ENCODE measurements around the gene GASK1A. TPM values are rescaled to one million over a fixed set of nuclear protein-coding genes. Genes with fewer than 3 reads are reported as not detected.

Gene GASK1A
- total and polyA plus RNA-seq, 10 of the 15 experiments (the other 5 are each of a cell fraction or from before 2014, with no cell fraction given): 0.18 TPM; not detected in 9

GRCh38 chr3:43061101-43061895 lies 82.2 kb downstream of the GASK1A start:
- DNase-seq (ENCODE audit: low read depth, low spot score) (no peak), ATAC-seq (no peak), FAIRE-seq (no peak)
- Histone ChIP-seq H3K27ac (ENCODE audit: control insufficient read depth, insufficient read depth) (no peak overlapping the region), H3K4me1 (ENCODE audit: control insufficient read depth, insufficient read depth, low read length) (no peaks in the 10 kb centered on the region), H3K36me3 (ENCODE audit: control insufficient read depth in 2 of 2, insufficient read depth in 2 of 2, low read length in 1 of 2) (no peaks in the 10 kb centered on the region), H3K9ac (ENCODE audit: control insufficient read depth, insufficient read depth, low read length) (no peak overlapping the region), H3K4me3 (no peak overlapping the region), H3K79me2 (ENCODE audit: control insufficient read depth, insufficient read depth, low read length) (no peaks in the 10 kb centered on the region), H4K20me1 (ENCODE audit: control insufficient read depth, insufficient read depth) (no peaks in the 10 kb centered on the region), H3K4me2 (ENCODE audit: control insufficient read depth, insufficient read depth) (no peak overlapping the region), H2AFZ (ENCODE audit: control insufficient read depth, low read depth, low read length) (no peak overlapping the region), H3K9me3 (replicated peaks; ENCODE audit: control insufficient read depth, insufficient read depth, low read length) (no peaks in the 10 kb centered on the region), H3K27me3 (replicated peaks in 1 of 2; ENCODE audit: control insufficient read depth in 2 of 2, insufficient read depth in 2 of 2, low read length in 1 of 2) (no peaks in the 10 kb centered on the region)
- ChIA-PET SMC1A (ENCODE audit: uncharacterized antibody, unreplicated experiment) (no interaction called here), POLR2A (no interaction called here), RAD21 (ENCODE audit: unreplicated experiment) (interaction anchor here (1.4 kb wide), 1 partner anchor 99 kb away, joined by 4 read pairs; no protein-coding TSS in a partner anchor), CTCF (no interaction called here)
- no peak for TF ChIP-seq SKIL (IDR thresholded peaks at IDR 0.05; ENCODE audit: low read depth, poor library complexity, severe bottlenecking)
- no peak for TF ChIP-seq PAX8 (IDR thresholded peaks at IDR 0.05)
- no peak for TF ChIP-seq BCL11A (IDR thresholded peaks at IDR 0.05; ENCODE audit: low read depth, low read length)
- no peak for TF ChIP-seq PAX5 (IDR thresholded peaks at IDR 0.05; ENCODE audit: borderline replicate concordance, low read depth, low read length)
- TF ChIP-seq CHD2 (IDR thresholded peaks at IDR 0.05; ENCODE audit: borderline replicate concordance, low read depth, low read length): no peak
- no peak for TF ChIP-seq ESRRA (IDR thresholded peaks at IDR 0.05; ENCODE audit: low read length)
- no peak for TF ChIP-seq SIN3A (IDR thresholded peaks at IDR 0.05; ENCODE audit: low read depth, low read length)
- TF ChIP-seq ZSCAN29 (IDR thresholded peaks at IDR 0.05): no peak
- TF ChIP-seq TAF1 (IDR thresholded peaks at IDR 0.05; ENCODE audit: borderline replicate concordance, low read depth, low read length): no peak
- TF ChIP-seq TCF3 (IDR thresholded peaks at IDR 0.05; ENCODE audit: borderline replicate concordance, insufficient read depth, low read depth, low read length): no peak
- no peak for TF ChIP-seq MXI1 (IDR thresholded peaks at IDR 0.05; ENCODE audit: low read depth, low read length)
- intact Hi-C loops (cut with micrococcal nuclease; ENCODE audit: unreplicated experiment): no loop called here
- in situ Hi-C loops (cut with MboI): no loop called here
- 35% methylated on average over 8 of the region's 8 CpGs for WGBS (ENCODE audit: insufficient coverage, insufficient replicate concordance, low lambda C conversion rate, missing lambda C conversion rate)
- BruUV-seq (replicated peaks): no TSS peak

Data from GM12878 (cell line).